ENCODE data around the gene NME4. TPM values are rescaled to one million over a fixed set of nuclear protein-coding genes. Genes with fewer than 3 reads are reported as not detected.
A peak's percentile ranks its signal among the peaks of the same experiment; 100 is the strongest.

NME4 gene
- total RNA-seq, 1 experiment from 2014 or later = 261 TPM

GRCh38 chr16:349211-349610 lies 47.8 kb upstream of the NME4 start:
- TF ChIP-seq EZH2 (IDR thresholded peaks at IDR 0.05; ENCODE audit: borderline replicate concordance, low read depth, low read length, poor library complexity, severe bottlenecking) = no peak
- TF ChIP-seq CTCF (conservative IDR thresholded peaks at IDR 0.05; ENCODE audit: low read depth, low read length) = no peak
- H3K4me3 ChIP-seq (ENCODE audit: low read depth, low read length, poor library complexity, severe bottlenecking) = no peak overlapping the region
- H3K27ac ChIP-seq (ENCODE audit: low read depth, low read length, poor library complexity, severe bottlenecking) = no peak overlapping the region
- intact Hi-C loops (cut with micrococcal nuclease; ENCODE audit: unreplicated experiment) = no loop called here
- POLR2A ChIA-PET (ENCODE audit: low non-redundant PET) = no interaction called here
- no peak for DNase-seq (ENCODE audit: low spot score)
- H3K36me3 ChIP-seq (ENCODE audit: insufficient read depth, low read length, poor library complexity, severe bottlenecking) = peaks cover 23% of the 10 kb centered on the region
- BruUV-seq (replicated peaks) = no TSS peak
- CTCF ChIA-PET = no interaction called here
- no peaks in the 10 kb centered on the region for H3K4me1 ChIP-seq (ENCODE audit: insufficient read depth, low read length, poor library complexity, severe bottlenecking)
- no peaks in the 10 kb centered on the region for H3K27me3 ChIP-seq (replicated peaks; ENCODE audit: insufficient read depth, low read depth, low read length, poor library complexity)
- H3K9me3 ChIP-seq (ENCODE audit: low read depth, low read length, poor library complexity, severe bottlenecking) = no peaks in the 10 kb centered on the region

- intact Hi-C loops (cut with micrococcal nuclease; ENCODE audit: unreplicated experiment) = no loop called here
- Histone ChIP-seq H3K27ac (ENCODE audit: low read depth, low read length, poor library complexity, severe bottlenecking) (no peak overlapping the region), H3K4me3 (ENCODE audit: low read depth, low read length, poor library complexity, severe bottlenecking) (no peak overlapping the region), H3K27me3 (replicated peaks; ENCODE audit: insufficient read depth, low read depth, low read length, poor library complexity) (no peaks in the 10 kb centered on the region), H3K4me1 (ENCODE audit: insufficient read depth, low read length, poor library complexity, severe bottlenecking) (no peaks in the 10 kb centered on the region), H3K9me3 (ENCODE audit: low read depth, low read length, poor library complexity, severe bottlenecking) (no peaks in the 10 kb centered on the region), H3K36me3 (ENCODE audit: insufficient read depth, low read length, poor library complexity, severe bottlenecking) (peaks cover 17% of the 10 kb centered on the region)
- ChIA-PET CTCF (no interaction called here), POLR2A (ENCODE audit: low non-redundant PET) (no interaction called here)
- BruUV-seq (replicated peaks) = TSS peak; percentile 49
- DNase-seq (ENCODE audit: low spot score) = no peak
- TF ChIP-seq CTCF (conservative IDR thresholded peaks at IDR 0.05; ENCODE audit: low read depth, low read length) (no peak), EZH2 (IDR thresholded peaks at IDR 0.05; ENCODE audit: borderline replicate concordance, low read depth, low read length, poor library complexity, severe bottlenecking) (no peak)
These were observed 46.8 kb upstream of the NME4 start for GRCh38 chr16:350203-350602.

GRCh38 chr16:351804-352520 lies 45.0 kb upstream of the NME4 start:
- H3K27ac ChIP-seq (ENCODE audit: low read depth, low read length, poor library complexity, severe bottlenecking) = peak overlapping the region; percentile 83
- CTCF ChIA-PET = interaction anchor here (0.6 to 1.0 kb wide), 3 partner anchors 117 to 286 kb away, joined by 3 to 7 read pairs (median 4); no protein-coding TSS in a partner anchor

More at GRCh38 chr16:351804-352520, 45.0 kb upstream of the NME4 start:
- TF ChIP-seq EZH2 (IDR thresholded peaks at IDR 0.05; ENCODE audit: borderline replicate concordance, low read depth, low read length, poor library complexity, severe bottlenecking) (no peak), CTCF (conservative IDR thresholded peaks at IDR 0.05; ENCODE audit: low read depth, low read length) (no peak)
- POLR2A ChIA-PET (ENCODE audit: low non-redundant PET) = interaction anchor here (0.5 kb wide), 1 partner anchor 306 kb away, joined by 4 read pairs; no protein-coding TSS in a partner anchor
- peaks cover 6% of the 10 kb centered on the region for H3K36me3 ChIP-seq (ENCODE audit: insufficient read depth, low read length, poor library complexity, severe bottlenecking)
- no TSS peak for BruUV-seq (replicated peaks)
- H3K4me1 ChIP-seq (ENCODE audit: insufficient read depth, low read length, poor library complexity, severe bottlenecking) = no peaks in the 10 kb centered on the region
- H3K27me3 ChIP-seq (replicated peaks; ENCODE audit: insufficient read depth, low read depth, low read length, poor library complexity) = no peaks in the 10 kb centered on the region
- peak overlapping the region; percentile 79 for H3K4me3 ChIP-seq (ENCODE audit: low read depth, low read length, poor library complexity, severe bottlenecking)
- no peak for DNase-seq (ENCODE audit: low spot score)
- H3K9me3 ChIP-seq (ENCODE audit: low read depth, low read length, poor library complexity, severe bottlenecking) = no peaks in the 10 kb centered on the region
- intact Hi-C loops (cut with micrococcal nuclease; ENCODE audit: unreplicated experiment) = loop anchor here (2.0 kb wide), 2 partner anchors 71 to 117 kb away; partner anchors contain the start of genes ARHGDIG and FAM234A

Data from A673 (cell line).